DOHH2 (cell line): ENCODE data around the gene CHORDC1.

Experiments
- EZH2phosphoT487 ChIP-seq: fragments of 200-600 bp; sonication (generic); IDR thresholded peaks from 2 replicates; pipeline ENCODE4 v1.6.1; 2017; ENCODE audit warnings: borderline replicate concordance, mild to moderate bottlenecking, antibody characterized with exemption, low read length, moderate library complexity, mixed read lengths
- TF ChIP-seq, protein P1 (sequence below): fragments of 200-600 bp; sonication (generic); IDR thresholded peaks from one replicate; pipeline ENCODE4 v1.5.1; 2014; ENCODE audit warnings: antibody characterized with exemption, mild to moderate bottlenecking, low read depth, low read length; ENCODE audit not compliant: poor library complexity, severe bottlenecking

- TF ChIP-seq, protein P1, sequence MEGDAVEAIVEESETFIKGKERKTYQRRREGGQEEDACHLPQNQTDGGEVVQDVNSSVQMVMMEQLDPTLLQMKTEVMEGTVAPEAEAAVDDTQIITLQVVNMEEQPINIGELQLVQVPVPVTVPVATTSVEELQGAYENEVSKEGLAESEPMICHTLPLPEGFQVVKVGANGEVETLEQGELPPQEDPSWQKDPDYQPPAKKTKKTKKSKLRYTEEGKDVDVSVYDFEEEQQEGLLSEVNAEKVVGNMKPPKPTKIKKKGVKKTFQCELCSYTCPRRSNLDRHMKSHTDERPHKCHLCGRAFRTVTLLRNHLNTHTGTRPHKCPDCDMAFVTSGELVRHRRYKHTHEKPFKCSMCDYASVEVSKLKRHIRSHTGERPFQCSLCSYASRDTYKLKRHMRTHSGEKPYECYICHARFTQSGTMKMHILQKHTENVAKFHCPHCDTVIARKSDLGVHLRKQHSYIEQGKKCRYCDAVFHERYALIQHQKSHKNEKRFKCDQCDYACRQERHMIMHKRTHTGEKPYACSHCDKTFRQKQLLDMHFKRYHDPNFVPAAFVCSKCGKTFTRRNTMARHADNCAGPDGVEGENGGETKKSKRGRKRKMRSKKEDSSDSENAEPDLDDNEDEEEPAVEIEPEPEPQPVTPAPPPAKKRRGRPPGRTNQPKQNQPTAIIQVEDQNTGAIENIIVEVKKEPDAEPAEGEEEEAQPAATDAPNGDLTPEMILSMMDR = no peak
- no peak for TF ChIP-seq EZH2phosphoT487
Observed at GRCh38 chr11:90187839-90188238, 35.0 kb downstream of the CHORDC1 start.
